ENCODE results near the gene SLC25A26.
A peak's percentile ranks its signal among the peaks of the same experiment; 100 is the strongest.
"Not testable (repeated sequence)": the region's sequence is repeated elsewhere in the genome, so short reads cannot be mapped to it uniquely, and the experiment has no call there.

The SLC25A26 gene

DNA sequence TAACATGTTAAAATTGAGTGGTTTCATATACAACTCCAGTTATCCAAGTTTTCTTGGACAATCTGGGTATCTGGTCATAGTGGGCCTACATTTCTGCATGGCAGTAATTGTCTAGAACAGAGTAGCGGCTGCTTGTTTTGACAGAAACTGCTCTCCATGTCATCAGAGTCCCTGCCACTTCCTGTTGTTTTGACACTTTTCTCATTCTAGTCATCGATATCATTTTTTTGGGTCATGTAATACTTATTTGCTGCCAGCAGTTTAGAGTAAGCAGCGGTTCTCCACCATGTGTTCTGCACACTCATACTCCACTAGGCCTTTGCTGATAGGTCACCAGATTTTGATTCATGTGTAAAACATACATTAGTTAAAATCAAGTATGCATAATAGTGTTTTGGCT is 81.5 kb downstream of the SLC25A26 start:
- TF ChIP-seq POLR2A (IDR thresholded peaks at IDR 0.05; ENCODE audit: low read depth, low read length): no peak
- FAIRE-seq (no peak), DNase-seq (ENCODE audit: insufficient read length, low spot score) (no peak)

DNA sequence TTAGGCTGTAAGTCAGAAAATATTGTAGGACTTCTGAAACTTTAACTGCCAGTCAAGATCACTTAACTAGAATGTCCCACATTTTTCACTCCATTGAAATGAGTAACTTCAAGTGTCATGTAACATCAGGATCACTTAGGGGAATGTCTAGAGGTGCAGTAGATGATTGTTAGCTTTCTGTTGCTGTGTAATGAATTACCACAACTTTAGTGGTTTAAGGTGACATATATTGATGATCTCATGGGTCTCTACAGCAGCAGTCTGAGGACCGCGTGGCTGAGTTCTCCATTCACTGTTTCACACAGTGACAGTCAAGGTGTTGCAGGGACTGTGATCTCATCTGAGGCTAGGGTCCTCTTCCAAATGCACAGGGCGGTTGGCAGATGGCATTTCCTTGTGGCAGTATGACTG is 82.7 kb downstream of the SLC25A26 start:
- TF ChIP-seq POLR2A (IDR thresholded peaks at IDR 0.05; ENCODE audit: low read depth, low read length): no peak
- FAIRE-seq (no peak), DNase-seq (ENCODE audit: insufficient read length, low spot score) (no peak)

DNA sequence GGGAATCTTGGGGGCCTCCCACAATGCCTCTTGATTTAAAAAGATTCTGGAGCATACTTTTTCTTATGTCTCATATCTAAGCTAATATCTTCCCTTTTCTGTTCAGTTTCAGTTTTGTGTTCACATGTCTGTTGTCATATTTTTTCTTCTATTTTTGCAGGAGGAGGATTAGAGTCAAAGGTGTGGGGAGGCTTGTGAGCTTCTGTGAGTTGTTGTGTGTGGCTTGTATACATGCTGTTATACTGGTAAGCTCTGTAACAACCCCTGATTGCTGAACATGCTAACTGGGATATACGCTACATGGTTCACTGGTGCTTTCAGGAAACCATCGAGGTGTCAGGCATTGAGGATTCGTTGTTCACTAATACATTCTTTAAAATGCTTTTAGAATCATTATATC is 83.5 kb downstream of the SLC25A26 start:
- FAIRE-seq (no peak), DNase-seq (ENCODE audit: insufficient read length, low spot score) (no peak)
- TF ChIP-seq POLR2A (IDR thresholded peaks at IDR 0.05; ENCODE audit: low read depth, low read length): no peak

DNA sequence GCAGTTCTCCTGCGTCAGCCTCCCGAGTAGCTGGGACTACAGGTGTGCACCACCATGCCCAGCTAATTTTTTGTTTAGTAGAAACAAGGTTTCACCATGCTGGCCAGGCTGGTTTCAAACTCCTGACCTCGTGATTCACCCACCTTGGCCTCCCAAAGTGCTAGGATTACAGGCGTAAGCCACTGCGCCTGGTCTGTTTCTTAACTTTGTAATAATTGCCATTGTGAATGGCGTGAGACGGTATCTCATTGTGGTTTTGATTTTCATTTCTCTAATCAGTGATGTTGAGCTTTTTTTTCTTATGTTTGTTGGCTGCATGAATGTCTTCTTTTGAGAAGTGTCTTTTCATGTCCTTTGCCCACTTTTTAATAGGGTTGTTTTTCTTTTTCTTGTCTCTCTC is 85.3 kb downstream of the SLC25A26 start:
- DNase-seq (ENCODE audit: insufficient read length, low spot score); FAIRE-seq: not testable (repeated sequence)

DNA sequence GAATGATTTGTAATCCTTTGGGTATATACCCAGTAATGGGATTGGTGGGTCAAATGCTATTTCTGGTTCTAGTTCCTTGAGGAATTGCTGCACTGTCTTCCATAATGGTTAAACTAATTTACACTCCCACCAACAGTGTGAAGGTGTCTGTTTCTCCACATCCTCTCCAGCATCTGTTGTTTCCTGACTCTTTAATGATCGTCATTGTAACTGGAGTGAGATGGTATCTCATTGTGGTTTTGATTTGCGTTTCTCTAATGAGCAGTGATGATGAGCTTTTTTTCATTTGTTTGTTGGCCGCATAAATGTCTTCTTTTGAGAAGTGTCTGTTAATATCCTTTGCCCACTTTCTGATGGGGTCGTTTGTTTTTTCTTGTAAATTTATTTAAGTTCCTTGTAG is 86.2 kb downstream of the SLC25A26 start:
- FAIRE-seq; DNase-seq (ENCODE audit: insufficient read length, low spot score): not testable (repeated sequence)

DNA sequence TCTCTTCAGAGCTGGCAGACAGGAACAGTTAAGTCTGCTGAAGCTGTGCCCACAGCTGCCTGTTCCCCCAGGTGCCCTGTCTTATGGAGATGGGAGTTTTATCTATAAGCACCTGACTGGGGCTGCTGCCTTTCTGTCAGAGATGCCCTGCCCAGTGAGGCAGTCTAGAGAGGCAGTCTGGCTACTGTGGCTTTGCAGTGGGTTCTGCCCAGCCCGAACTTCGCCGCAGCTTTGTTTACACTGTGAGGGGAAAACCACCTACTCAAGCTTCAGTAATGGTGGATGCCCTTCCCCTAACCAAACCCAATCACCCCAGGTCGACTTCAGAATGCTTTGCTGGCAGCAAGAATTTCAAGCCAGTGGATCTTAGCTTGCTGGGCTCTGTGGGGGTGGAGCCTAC is 91.2 kb downstream of the SLC25A26 start:
- FAIRE-seq: no peak
- no peak for TF ChIP-seq POLR2A (IDR thresholded peaks at IDR 0.05; ENCODE audit: low read depth, low read length)
- no peak for DNase-seq (ENCODE audit: insufficient read length, low spot score)

DNA sequence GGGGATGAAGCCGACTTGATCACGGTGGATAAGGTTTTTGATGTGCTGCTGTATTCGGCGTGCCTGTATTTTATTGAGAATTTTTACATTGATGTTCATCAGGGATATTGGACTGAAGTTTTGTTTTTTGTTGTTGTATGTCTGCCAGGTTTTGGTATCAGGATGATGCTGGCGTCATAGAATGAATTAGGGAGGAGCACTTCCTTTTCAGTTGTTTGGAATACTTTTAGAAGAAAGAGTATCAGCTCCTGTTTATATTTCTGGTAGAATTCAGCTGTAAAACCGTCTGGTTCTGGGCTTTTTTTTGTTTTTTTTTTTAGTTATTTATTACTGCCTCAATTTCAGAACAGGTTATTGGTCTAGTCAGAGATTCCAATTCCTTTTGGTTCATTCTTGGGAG is 93.7 kb downstream of the SLC25A26 start:
- TF ChIP-seq POLR2A (IDR thresholded peaks at IDR 0.05; ENCODE audit: low read depth, low read length): no peak
- FAIRE-seq (no peak), DNase-seq (ENCODE audit: insufficient read length, low spot score) (no peak)

DNA sequence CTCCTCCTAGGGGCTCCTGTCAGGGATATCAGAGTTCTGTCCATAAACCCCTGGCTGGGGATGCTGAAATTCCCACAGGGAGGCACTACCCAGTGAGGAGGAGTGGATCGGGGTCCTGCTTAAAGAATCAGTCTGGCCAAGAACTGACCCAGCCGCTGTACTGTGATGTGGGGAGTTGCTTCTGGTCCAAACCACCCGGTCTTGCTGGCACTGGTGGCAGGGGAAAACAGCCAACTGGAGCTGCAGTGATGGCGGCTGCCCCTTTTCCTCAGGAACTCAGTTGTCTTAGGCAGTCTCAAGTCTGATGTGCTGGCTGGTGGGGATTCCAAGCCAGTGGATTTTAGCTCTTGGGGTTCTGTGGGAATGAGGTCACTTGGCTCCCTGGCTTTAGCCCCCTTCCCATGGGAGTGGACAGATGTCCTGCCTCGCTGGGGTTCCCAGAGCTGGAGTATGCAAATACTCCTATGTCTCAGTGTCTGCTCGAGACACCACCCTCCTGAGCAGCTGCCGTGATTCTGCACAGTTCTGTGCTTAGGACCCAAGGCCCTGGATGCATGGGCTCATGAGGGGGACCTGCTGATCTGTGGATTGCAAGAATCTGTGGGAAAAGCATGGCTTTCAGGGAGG is 97.1 kb downstream of the SLC25A26 start:
- FAIRE-seq (no peak), DNase-seq (ENCODE audit: insufficient read length, low spot score) (no peak)
- no peak for TF ChIP-seq POLR2A (IDR thresholded peaks at IDR 0.05; ENCODE audit: low read depth, low read length)

DNA sequence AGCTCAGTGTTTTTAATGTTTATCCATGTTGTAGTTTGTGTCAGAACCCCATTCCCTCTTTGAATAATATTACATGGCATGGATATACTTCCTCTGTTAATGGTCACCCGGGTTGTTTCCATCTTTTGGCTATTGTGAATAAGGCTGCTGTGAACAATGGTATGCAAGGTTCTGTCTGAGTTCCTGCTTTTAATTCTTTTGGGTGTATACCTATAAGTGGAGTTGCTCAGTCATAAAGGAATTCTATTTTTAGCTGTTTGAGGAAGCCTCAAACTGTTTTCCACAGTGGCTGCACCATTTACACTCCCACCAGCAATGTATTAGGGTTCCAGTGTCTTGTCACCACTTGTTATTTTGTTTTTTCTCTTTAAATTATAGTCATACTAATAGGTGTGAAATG is 99.6 kb downstream of the SLC25A26 start:
- no peak for FAIRE-seq
- TF ChIP-seq POLR2A (IDR thresholded peaks at IDR 0.05; ENCODE audit: low read depth, low read length): no peak
- no peak for DNase-seq (ENCODE audit: insufficient read length, low spot score)

DNA sequence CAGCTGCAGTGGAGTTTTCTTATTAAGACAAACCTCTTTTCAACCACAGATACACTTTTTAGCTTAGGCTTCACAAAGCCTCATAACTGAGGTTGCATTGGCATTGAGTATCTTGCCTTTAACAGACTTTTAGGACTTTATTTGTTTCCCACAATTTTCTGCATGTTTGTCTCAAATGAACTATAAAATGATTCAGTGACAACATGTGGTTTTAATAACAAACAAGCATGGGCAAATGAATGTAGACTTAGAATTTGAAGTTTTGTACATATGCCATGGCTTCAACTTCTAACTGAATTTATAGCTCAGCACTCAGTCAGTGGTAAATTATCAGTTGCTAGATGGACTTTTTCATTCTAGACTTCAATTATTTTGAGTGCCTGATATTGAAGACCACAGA is 101.6 kb downstream of the SLC25A26 start:
- TF ChIP-seq POLR2A (IDR thresholded peaks at IDR 0.05; ENCODE audit: low read depth, low read length): no peak
- FAIRE-seq (no peak), DNase-seq (ENCODE audit: insufficient read length, low spot score) (no peak)

DNA sequence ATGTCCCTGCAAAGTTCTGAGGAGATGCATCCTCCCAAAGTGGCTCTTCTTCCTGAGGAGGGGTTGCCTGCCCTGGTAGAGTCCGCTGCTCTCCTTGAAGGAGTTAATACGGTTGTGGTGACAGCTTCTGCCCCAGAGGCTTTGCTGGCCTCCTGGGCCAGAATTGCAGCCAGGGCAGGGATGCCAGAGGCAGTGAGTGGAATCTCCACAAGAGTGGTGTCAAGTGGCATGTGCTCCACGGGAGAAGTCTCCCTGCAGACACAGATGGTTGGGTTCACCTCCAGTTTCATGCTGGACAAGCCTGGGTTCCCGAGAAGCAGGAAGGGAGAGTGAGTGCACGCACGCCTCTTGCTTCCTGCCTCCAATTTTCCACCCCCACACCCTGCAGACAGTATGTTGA is 105.5 kb downstream of the SLC25A26 start:
- DNase-seq (ENCODE audit: insufficient read length, low spot score) (no peak), FAIRE-seq (no peak)
- no peak for TF ChIP-seq POLR2A (IDR thresholded peaks at IDR 0.05; ENCODE audit: low read depth, low read length)

DNA sequence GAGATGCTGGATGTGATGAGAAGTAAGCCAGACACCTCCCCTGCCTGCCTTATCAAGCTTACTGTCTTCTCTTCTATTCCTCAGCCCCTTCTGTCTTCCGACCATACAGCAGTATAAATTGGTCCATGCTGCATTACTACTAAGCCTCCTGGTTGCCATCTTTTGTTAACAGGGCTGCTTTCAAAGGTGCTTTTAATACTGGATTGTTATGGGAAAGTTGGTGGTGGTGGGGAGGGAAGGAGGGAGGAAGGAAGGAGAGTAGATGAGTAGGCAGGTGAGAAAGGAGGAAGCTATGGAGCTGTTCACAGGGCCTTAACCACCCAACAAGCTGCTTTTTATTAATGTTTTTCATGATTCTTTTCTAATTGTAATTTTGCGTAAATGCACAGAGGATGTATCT is 114.9 kb downstream of the SLC25A26 start:
- DNase-seq (ENCODE audit: insufficient read length, low spot score) (no peak), FAIRE-seq (no peak)
- no peak for TF ChIP-seq POLR2A (IDR thresholded peaks at IDR 0.05; ENCODE audit: low read depth, low read length)

DNA sequence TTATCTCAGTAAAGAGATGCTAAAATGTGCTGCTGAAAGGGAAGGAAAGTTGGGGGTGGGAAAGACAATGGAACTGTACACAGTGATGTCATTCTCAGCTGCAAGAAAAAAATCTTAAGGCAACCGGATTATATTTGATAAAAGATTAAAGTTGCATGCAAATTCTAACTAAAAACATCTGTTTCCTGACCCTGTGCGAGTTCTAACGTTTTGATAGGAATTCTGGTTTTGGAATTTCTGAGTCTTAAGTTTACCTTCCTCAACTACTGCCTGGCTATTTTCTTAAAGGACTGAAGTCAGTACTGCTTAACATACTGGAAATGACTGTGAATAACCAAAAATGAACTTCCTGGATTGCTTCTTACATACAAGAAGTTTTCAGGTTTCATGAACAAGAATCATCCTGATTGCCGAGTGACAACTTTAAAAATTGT is 115.5 kb downstream of the SLC25A26 start:
- TF ChIP-seq POLR2A (IDR thresholded peaks at IDR 0.05; ENCODE audit: low read depth, low read length): no peak
- DNase-seq (ENCODE audit: insufficient read length, low spot score) (no peak), FAIRE-seq (peak; percentile 48)

DNA sequence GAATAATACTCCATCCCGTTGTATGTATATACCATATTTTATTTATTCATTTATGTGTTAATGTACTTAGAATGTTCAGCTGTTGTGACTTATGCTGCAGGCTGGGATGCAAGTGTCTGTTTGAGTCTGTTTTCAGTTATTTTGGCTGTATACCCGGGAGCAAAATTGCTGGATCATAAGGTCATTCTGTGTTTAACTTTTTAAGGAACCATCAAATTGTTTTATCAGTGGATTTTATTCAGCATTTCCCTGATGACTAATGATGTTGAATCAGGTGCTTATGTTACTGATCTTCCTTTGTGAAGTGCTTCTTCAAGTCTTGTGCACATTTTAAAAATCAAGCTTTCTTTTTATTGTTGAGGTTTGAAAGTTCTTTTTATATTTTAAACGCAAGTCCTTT is 118.1 kb downstream of the SLC25A26 start:
- FAIRE-seq (peak; percentile 64), DNase-seq (ENCODE audit: insufficient read length, low spot score) (no peak)
- no peak for TF ChIP-seq POLR2A (IDR thresholded peaks at IDR 0.05; ENCODE audit: low read depth, low read length)

DNA sequence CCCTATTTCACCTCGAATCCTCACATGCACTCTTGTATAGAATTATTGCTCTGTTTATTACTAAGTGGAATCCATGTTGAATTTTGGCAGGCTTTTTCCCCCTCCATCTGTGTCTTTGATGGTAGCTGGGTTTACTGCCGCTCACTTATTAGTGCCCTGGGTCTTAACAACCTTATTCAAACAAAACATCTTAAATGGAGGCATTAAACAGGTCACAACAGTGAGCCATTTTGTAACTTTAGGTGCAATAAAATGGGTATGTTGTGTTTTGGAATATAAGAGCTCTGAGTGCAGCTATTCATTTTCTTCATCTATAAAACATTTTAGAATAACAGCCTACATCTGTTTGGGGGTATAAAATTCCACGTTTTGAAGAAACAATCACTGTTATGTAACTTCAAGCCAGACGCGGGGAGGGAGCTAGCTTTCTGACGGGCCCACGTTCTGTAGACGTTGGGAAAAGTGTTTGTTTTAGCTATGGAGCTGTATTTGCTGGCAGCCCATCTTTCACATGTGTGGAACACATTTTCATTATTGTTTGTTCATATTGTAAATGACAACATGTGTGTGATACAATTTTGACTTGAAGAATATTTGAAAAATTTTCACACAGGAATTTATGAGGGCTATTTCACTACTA is 122.0 kb downstream of the SLC25A26 start:
- no peak for DNase-seq (ENCODE audit: insufficient read length, low spot score)

More for the DNA sequence above, 122.0 kb downstream of the SLC25A26 start:
- no peak for FAIRE-seq
- TF ChIP-seq POLR2A (IDR thresholded peaks at IDR 0.05; ENCODE audit: low read depth, low read length): no peak

Data from H54 (cell line).